ENCODE data around the gene VAV3. TPM values are rescaled to one million over a fixed set of nuclear protein-coding genes. Genes with fewer than 3 reads are reported as not detected.

VAV3 gene
- total and polyA plus RNA-seq, 10 donors = 10.5 to 63.0 (median 38.8) TPM

- no peaks in the 10 kb centered on the region for H3K36me3 ChIP-seq
- no peaks in the 10 kb centered on the region for H3K27me3 ChIP-seq (replicated peaks in 1 of 7)
- DNase-seq = no peak
- WGBS, 5 donors = 43 to 55% (median 51%) methylated on average over 2 of the region's 2 CpGs
- peak overlapping the region in 1 of 8 donors; percentile 13 for H3K27ac ChIP-seq
- H3K4me3 ChIP-seq = no peak overlapping the region
- peak in 1 of 3 donors; percentile 20 for TF ChIP-seq POLR2AphosphoS5 (IDR thresholded peaks at IDR 0.05)
- no peak for TF ChIP-seq POLR2A (IDR thresholded peaks at IDR 0.05)
- intact Hi-C loops (cut with DNase I; ENCODE audit: low total_unique reads) = no loop called here
- peaks cover 0 to 7% (median 0%) of the 10 kb centered on the region in 6 donors for H3K4me1 ChIP-seq
- H3K9me3 ChIP-seq = no peaks in the 10 kb centered on the region
These were observed 35.7 kb upstream of the VAV3 start for GRCh38 chr1:108000620-108001111.

GRCh38 chr1:108000184-108000583 is 35.2 kb upstream of the VAV3 start:
- Histone ChIP-seq H3K4me1 (peaks cover 0 to 7% (median 0%) of the 10 kb centered on the region in 6 donors), H3K4me3 (no peak overlapping the region), H3K27ac (peak overlapping the region in 1 of 8 donors; percentile 13), H3K9me3 (no peaks in the 10 kb centered on the region), H3K36me3 (no peaks in the 10 kb centered on the region), H3K27me3 (replicated peaks in 1 of 7) (no peaks in the 10 kb centered on the region)
- intact Hi-C loops (cut with DNase I; ENCODE audit: low total_unique reads) = no loop called here
- TF ChIP-seq CTCF (IDR thresholded peaks at IDR 0.05 in 8 of 11, conservative IDR thresholded peaks at IDR 0.05 in 3 of 11) (no peak), POLR2AphosphoS5 (IDR thresholded peaks at IDR 0.05) (no peak), POLR2A (IDR thresholded peaks at IDR 0.05) (no peak)
- DNase-seq = no peak
- WGBS, 5 donors = 84 to 93% (median 85%) methylated on average over 6 of the region's 6 CpGs

GRCh38 chr1:107997866-107998265 is 32.9 kb upstream of the VAV3 start:
- no peak overlapping the region for H3K27ac ChIP-seq
- H3K9me3 ChIP-seq = no peaks in the 10 kb centered on the region
- TF ChIP-seq POLR2A (IDR thresholded peaks at IDR 0.05) (no peak), CTCF (IDR thresholded peaks at IDR 0.05 in 8 of 11, conservative IDR thresholded peaks at IDR 0.05 in 3 of 11) (no peak), POLR2AphosphoS5 (IDR thresholded peaks at IDR 0.05) (no peak)
- H3K4me1 ChIP-seq = peaks cover 0 to 7% (median 2%) of the 10 kb centered on the region in 6 donors
- intact Hi-C loops (cut with DNase I; ENCODE audit: low total_unique reads) = no loop called here
- H3K4me3 ChIP-seq = no peak overlapping the region
- 65 to 85% (median 78%) methylated on average over 1 of the region's 1 CpG for WGBS, 5 donors
- H3K36me3 ChIP-seq = no peaks in the 10 kb centered on the region
- DNase-seq = no peak
- H3K27me3 ChIP-seq (replicated peaks in 1 of 7) = no peaks in the 10 kb centered on the region

GRCh38 chr1:107993920-107994319 is 28.9 kb upstream of the VAV3 start:
- intact Hi-C loops (cut with DNase I; ENCODE audit: low total_unique reads) = no loop called here
- Histone ChIP-seq H3K36me3 (no peaks in the 10 kb centered on the region), H3K4me1 (peaks cover 0 to 4% (median 0%) of the 10 kb centered on the region in 6 donors), H3K4me3 (no peak overlapping the region), H3K27ac (no peak overlapping the region), H3K9me3 (no peaks in the 10 kb centered on the region), H3K27me3 (replicated peaks in 1 of 7) (no peaks in the 10 kb centered on the region)
- WGBS, 5 donors = 71 to 86% (median 72%) methylated on average over 7 of the region's 7 CpGs
- no peak for DNase-seq
- no peak for TF ChIP-seq CTCF (IDR thresholded peaks at IDR 0.05 in 8 of 11, conservative IDR thresholded peaks at IDR 0.05 in 3 of 11)
- TF ChIP-seq POLR2AphosphoS5 (IDR thresholded peaks at IDR 0.05) = peak in 1 of 3 donors; percentile 55
- TF ChIP-seq POLR2A (IDR thresholded peaks at IDR 0.05) = no peak

All from spleen (tissue), 11 donors.